GM21825 (cell line): ENCODE results near the gene MDFI.

Source experiments
- ATAC-seq: cut with Tn5 transposase; IDR thresholded peaks from one replicate; pipeline ENCODE4 v1.9.1; 2021; ENCODE audit warnings: mild to moderate bottlenecking, moderate library complexity; ENCODE audit not compliant: unreplicated experiment

The MDFI gene

DNA sequence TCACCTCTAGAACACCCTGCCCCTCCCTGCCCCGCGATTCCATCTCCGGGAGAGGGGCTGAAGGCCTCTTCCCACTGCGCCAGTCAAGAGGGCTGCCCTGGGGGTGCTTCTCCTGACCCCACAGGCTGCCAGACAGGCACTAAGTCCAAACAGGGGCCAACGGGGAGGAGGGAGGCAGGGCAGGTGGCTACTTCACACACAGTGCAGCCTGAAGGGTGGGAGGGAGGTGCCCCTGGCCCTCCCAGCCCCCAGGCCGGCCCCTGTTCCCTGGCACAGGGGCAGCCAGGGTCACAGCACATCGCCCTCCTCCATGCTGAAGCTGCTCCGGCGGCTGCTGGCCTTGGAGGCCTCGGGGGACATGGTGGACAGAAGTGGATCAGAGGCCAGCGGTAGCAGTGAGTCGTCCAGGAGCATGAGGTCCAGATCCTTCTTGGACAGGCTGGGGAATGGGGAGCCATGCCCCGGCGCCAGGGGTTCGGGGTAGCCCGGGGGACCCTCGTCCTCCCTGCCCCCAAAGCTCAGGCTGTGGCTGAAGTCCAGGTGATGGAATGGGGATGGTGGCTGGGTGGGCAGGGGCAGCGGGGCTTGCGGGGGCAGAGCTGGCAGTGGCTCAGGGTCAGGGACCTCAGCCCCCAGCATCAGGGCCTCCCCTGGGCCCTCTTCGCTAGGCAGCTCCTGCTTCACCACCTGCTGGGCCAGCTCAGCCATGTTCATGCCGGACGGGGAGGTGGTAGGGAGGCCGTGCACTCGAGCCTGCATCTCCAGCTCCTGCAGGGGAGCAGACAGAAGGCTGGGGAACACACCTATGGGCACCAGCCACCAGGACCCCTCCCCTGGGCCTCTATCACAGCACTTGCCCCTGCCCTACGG, 46.3 kb downstream of the MDFI start:
- no peak for ATAC-seq

DNA sequence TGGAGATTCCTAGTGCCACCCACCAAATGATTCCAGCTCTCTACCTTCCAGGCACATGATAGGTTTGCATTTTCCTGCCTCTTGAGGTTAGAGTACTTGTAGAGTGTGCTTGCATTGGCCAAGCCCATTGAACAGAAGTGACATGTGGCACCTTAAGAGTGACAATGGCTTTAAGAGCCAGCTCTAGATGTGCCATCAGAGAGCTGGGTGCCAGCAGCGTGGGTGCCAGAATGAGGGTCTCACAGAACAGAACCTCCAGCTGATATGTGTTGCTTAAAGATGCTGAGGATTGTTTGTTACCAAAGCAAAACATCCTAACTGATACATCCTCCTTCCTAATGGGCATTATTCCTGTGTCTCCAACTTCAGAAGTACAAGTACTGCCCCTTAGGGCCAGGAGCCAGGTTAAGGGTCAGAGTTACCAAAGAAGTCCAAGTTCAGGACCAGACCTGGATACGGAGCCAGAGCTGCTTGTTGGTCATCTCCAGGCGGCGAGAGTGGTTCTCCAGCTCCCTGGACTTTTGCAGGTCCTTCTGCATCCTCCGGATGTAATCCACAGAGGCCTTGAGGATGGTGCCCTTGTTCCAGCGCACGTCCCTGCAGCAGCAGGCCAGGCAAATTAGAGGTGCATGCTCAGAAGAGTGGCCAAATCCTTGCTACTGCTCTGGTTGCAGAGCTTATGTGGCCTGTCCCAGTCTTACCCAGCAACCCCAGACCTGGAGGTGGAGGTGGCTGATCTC, 47.5 kb downstream of the MDFI start:
- ATAC-seq: no peak

DNA sequence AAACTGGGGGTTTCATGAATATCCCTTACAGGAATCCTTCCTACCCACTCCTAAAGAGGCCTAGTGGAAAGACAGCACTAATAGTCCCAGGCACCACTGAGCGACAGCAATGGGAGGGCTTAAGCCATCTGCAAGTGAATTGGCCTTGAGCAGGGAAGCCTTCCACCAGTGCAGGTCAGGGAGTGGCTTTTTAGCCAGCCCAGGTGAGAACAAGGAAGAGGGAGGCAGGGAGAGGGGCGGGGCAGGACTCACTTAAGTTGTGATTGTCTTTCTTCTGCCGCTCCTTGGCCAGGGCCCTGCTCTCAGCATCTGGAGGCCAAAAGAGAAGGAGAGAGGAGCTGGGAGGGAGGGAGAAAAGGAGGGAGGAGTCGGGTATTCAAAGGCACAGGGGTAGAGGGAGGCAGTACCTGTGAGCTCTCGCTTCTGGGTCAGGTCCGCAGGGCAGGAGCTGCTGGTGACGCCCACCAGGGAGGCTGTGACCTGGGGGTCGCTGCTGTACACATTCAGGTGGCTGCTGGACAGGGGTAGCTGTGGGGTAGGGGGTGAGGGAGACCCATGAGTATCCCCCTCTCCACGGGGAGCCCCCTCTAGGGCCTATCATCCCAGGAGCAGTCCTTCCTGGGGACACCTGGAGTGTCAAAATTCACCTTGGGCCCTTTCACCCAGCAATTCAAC, 49.4 kb downstream of the MDFI start:
- no peak for ATAC-seq

DNA sequence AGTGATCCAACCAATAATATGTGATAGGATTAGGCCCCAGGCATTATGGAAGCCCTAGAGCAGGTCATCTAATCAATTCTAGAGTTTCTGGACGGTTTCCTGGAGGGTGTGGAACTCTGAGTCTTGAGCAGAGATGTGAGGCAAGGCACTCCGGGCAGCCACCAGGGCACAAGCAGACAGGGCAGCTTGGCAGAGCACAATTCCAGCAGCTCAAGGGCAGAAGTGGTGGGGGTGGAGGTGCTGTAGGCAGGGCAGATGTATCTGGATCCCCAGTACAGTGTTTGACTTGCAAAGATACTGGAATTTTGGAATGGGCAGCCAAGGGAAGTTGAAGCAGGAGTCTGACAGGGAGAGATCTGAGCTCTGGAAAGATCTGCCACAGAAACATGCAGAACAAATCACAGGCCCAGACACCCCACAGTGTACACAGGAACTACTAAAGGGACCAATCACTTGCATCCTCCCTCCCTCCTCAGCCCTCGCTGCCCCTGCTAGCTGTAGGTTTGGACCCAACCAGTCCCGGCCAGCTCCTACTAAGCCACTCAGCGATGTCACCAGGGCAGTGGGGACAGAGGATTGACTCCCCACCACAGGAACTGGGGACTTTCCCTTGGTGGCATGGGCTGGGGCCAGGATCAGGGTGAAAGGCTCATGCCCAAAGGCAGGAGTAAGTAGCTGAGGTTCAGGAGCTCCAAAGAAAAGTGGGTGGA, 50.1 kb downstream of the MDFI start:
- no peak for ATAC-seq

DNA sequence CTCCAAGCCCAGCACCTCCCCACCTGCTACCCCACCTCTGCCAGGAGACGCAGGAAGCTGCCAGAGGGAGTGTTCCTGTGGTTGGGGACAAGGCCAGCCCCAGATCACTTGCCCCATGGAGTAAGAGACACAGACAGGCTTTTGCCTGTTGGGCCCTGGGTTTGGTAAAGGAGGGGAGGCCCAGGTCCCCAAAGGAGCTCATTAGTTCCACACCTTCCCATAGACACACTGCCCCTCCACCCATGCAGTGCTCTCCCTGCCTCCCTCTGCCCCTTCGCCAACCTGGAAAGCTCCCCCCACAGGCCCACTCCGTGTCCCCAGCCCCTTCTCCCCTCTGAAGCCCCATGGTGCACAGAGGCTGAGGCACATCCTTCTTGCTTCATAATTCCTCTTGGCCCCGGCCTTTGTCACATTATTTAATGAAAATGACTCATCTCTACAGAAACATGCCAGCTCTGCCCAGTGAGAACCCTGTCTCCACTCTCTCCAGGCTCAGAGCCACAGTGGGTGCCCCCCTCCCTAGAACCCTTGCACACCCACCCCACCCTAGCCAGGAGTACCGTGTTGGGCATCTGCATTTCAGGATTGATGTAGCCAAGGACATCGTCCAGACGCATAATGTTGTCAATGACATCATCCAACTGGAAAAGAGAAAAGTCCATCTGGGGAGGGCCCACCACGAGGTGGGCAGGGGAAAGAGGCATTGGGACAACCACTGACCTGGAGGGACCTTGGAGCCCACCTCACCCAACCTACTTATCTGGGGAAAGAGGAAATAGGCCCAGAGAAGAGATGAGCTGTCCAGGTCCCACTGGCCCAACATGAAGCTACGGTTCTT, 51.1 kb downstream of the MDFI start:
- no peak for ATAC-seq

DNA sequence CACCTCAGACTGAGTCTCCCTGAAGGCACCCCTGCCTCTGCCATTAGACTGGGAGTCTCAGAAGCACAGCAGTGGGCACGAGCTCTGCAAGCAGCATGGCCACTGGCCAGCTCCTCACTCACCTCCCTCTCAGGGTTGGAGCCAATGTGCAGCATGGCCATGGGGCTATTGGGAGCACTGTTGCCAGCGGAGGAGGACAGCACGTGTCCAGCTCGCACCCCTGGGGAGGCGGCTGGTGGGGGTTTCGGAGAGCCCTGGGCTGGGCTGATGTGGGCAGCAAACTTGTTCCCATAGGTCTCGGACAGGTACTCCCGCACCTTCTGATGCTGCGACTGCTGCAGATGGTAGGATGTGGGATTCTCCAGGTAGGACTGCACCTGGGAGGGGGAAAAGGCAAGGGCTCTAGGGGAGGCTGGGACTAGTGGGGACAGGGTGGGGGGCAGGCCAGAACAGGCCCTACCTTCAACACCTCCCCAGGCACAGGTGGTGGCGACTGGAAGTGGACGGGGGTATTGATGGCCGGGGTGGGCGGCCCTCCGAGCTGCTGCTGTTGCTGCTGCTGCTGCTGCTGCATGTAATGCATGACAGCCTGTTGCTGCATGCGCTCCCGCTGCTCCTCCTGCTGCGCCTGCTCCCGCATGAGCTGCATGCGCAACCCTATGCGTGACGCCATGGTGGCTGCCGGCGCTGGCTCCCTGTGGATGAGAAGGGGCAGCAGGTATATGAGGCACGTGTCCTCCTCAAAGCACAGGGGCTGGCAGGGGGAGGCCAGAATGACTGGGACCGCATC, 52.5 kb downstream of the MDFI start:
- ATAC-seq: no peak

DNA sequence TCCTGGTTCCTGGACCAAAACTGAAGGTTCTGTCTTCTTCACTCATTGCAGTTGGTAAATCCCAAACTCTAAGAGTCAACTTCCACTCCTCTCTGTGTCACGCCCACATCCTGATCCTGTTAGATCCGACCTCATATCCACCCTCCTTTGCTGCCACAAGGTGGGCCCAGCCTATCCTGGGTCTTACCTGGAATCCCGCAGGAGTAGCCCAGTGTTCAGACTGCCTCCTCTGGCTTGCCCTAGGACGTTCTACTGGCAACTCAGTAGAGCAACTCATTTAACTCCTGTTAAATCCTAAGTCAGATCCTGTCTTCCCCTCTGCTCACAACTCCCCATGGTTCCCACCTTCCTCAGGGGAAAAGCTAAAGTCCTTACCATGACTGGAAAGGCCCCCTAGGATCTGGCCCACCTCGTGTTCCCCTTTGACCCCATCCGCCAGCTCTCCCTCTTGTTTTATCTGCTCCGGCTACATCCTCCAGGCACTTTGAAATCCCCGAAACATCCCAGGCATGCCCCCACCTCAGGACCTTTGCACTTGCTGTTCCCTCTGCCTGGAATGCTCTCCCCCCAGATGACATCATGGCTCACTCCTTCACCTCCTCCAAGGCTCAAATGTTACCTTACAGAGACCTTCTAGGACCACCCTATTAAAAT, 53.3 kb downstream of the MDFI start:
- ATAC-seq: no peak

DNA sequence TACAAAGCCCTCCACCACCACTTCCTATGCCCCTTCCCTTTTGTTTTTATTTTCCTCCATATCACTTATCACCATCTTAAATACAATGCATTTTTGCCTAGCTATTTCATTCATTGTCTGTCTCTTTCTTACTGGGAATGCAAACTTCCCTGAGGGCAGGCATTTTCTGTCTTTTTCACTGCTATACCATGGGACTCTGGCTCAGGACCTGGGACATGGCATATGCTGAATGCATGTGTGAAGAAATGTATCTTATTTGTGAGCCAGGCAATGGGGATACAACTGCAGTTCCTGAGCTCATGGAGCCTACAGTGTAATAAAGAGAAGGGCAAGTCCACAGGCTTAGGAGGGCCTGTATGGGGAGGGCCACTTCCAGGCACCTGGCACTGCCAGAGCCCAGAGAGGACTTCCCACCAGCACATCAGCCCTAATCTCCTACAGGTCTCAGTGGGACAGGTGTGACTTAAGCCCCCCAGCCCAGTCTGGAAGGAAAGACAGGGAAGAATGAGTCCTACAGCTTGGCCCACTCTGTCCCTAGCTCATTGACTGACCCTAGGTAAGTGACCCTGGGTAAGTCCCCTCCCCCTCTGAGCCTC, 53.9 kb downstream of the MDFI start:
- ATAC-seq: no peak

DNA sequence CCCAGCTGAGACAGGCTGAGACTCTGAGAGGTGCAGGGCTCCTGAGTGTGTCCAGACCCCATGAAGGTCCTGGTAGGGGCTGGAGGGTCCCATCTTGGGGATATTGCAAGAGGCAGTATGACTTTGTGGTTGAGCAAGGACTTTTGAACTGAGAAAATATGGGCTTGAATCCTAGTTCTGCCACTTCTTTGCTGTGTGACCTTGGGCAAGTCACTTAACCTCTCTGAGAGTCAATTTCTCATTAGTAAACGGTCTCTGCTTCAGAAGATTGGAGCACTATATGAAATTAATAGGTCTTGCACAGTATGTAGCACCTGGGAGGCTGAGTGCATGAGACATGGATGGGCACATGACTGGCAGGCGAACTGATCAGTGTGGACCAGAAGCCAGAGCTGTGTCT, 54.5 kb downstream of the MDFI start:
- no peak for ATAC-seq

DNA sequence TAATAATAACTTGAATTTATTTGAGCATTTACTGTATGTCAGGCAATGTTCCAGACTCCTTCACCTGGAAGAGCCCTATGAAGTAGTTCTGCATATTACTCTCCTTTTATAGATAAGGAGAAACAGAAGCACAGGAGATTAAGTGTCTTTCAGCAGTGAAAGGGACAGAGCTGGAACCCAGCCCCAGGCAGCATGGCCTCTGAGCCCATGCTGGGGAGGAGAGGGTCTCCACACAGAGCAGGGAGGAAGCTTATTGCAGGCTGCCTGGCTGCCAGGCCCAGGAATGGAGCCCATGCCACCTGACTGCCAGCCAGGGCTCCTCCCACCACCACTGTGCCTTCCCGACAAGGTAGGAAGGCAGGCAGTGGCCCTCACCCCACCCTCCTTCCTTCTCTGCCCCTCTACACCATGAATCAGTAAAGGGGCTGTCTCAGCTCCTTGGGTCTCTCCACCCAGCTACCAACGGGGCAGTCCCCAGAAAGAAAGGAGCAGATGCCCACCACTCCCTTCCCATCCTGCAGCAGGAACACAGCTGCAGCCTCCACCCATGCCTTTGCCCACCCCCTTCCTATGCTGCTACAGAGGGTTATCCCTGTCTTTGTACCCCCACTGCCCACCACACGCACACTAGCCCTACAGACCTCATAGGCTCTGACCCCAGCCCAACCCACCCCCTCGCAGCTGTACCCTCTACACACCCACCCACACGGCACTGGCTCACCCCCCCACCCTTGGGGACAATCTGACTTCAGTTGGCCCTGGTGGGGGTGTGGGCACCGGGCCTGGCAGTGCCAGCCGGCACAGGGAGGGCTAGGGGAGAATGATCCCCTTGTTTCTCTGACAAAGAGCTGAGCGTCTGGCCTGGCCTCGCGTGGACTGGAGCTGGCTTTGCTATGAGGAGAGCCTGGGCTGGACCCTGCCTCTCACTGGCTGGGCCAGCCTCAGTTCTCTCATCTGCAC, 55.3 kb downstream of the MDFI start:
- no peak for ATAC-seq

DNA sequence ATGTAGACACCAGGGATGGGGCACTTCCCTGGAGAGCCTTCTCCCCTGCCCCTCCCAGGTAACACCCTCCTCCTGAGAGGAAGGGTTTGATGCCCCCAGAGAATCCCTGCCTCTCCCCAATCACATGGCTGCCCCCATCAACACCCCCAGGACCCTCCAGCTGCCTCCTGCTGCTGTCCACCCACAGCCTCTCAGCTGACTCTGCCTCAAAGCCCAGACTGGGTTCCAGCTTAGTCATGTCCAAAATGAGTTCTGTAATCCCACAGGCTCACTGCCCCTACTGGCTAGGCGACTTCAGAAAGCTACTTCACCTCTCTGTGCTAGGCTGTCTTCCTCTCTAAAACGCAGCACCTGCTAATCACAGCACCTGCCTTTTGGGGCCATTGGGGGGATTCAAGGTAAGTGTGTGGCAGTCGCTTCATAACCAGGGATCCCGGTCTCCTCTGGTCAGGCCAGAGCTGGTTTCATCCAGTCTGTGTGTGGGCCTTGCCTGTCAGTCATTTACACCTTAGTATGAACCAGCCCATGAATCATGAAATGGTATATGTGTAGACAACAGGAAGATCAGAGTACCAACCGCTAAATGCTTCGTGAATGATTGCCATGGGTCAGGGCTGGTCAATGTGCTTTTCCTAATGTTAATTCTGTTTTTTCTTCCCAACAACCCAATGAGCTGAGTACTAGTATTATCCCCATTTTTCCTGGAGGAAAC, 56.7 kb downstream of the MDFI start:
- no peak for ATAC-seq

DNA sequence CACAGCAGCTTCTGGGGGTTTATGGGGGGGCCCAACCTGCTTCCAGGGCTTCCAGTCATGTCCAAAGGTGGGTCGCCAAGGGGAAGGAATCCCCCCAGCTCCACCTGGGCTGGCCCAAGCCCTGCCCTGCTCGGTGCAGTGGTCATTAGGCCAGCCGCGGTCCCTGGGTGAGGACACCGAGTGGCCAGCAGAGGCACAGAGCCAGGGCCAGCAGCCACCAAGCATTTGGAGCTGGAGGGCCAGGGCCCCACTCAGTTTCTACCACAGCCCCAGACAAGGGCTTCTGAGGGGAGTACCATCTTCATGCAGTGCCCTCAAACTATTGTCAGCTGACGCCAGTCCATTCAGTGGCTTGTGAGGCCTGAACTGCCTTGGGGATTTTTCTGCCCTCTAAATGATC, 57.6 kb downstream of the MDFI start:
- ATAC-seq: no peak

DNA sequence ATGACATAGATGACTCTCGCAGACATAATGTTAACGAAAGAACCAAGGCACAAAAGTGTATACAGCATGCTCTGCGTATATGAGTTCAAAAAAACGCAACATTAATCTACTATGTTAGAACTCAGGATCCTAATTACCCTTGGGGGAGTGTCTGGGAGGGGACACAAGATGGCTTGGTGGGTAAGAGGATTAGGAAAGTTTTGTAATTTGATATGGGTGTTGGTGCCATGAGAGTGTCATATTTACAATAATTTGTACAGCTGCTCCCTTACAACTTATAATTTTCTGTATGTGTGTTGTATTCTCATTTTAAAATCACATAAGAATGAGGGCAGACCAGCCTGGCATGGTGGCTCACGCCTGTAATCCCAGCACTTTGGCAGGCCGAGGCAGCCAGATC, 58.5 kb downstream of the MDFI start:
- no peak for ATAC-seq

DNA sequence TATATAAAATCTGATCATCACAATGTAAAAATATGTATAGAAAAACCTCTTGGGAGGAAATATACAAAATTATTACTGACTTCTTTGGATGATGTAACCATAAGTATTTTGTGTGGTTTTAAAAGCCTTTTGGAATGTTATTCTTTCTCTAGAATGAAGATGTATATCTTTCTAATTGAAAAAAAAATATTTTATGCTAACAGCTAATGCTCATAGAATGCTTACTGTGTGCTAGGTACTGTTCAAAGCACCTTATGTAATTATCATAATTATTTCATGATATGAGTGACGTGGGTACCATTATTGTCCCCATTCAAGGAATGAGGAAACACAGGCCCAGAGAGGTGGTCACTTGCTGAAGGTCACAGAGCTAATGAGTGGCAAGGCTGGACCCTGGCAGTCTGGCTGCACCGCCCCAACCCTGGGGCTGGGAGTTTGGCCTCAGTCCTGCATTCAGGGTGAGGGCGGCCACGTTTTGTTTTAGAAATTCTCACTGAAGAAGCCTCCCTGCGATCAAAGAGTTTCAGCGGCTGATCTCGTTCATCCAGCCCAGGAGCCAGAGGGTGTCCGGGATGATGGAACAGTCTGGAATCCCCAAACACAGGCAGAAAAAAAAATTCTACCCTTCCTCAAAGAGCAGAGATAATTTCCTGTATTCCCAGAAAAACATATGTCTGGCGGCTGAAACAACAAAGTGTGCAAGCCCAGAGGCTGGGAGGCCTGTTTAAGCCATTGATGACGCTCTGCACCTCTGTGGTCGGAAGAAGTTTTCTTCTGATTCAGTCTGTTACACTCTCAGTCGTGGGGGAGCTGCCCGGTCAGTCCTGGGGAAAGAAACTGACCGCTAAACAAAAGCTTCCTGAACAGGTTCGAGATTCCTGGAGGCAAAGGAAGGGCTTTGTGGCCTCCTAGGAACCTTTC, 59.9 kb downstream of the MDFI start:
- ATAC-seq: no peak

DNA sequence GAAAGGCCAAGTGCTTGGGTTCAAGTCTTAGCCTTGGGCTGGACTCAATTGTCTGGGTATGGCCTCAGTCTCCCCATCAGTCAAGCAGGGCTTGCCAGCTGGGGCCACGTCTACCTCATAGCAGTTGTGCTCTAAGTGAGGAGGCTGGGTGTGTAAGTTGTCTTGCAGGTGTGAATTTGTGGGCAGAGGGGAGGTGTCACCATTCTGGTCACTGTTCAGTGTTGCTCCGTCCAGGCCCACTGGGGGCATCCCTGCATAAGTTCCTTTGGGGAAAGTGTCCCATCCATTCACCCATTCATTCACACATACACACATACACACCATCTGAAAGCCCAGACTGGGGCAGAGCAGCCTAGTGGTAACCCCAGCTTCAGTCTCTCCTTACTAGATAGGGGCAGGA, 60.8 kb downstream of the MDFI start:
- no peak for ATAC-seq
